Measurements from ENCODE around the gene MRPL16. TPM values are rescaled to one million over a fixed set of nuclear protein-coding genes. Genes with fewer than 3 reads are reported as not detected.
A peak's percentile ranks its signal among the peaks of the same experiment; 100 is the strongest.
"Not testable (repeated sequence)": the region's sequence is repeated elsewhere in the genome, so short reads cannot be mapped to it uniquely, and the experiment has no call there.

The MRPL16 gene
- total RNA-seq, 1 experiment from 2014 or later: 53.4 TPM

DNA sequence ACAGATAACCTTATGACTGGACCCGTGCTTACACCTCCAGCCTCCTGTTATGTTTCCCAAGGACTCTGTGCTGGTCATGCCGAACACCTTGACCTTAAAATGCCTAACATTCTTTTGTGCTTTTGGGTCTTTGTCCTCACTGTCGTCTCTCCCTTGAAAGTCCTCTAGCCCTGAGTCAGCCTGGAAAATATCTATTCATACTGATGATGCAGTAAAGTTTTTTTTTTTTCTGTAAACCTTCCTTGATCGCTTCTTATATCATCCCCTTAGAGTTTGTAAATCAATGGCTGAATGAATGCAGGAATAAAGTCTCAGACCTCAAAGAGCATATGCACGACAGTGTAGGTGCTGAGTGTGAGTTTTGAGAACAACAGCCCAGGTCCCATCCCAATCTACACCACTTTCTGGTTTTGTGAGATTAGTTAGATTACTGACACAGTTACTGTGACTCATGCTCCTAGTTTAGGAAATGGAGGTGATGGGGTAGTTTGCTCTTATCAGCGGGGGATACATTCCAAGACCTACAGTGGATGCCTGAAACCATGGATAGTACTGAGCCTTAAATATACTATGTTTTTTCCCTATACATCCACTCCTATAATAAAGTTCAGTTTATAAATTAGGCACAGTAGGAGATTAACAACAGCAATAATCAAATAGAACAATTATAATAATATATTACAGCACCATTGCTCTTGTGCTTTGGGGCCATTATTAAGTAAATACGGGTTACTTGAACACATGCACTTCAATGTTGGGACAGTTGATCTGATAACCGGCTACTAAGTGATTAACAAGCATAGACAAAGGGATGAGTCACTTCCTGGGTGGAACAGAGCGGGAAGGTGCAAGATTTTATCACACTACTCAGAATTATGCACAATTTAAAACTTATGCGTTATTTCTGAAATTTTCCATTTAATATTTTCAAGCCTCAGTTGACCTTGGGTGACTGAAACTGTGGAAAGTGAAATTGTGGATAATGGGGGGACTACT, 47.2 kb upstream of the MRPL16 start:
- Histone ChIP-seq H3K4me3 (ENCODE audit: low read depth, low read length, poor library complexity, severe bottlenecking) (no peak overlapping the region), H3K4me1 (ENCODE audit: insufficient read depth, low read length, poor library complexity, severe bottlenecking) (peaks cover 9% of the 10 kb centered on the region), H3K36me3 (ENCODE audit: insufficient read depth, low read length, poor library complexity, severe bottlenecking) (no peaks in the 10 kb centered on the region), H3K27me3 (replicated peaks; ENCODE audit: insufficient read depth, low read depth, low read length, poor library complexity) (no peaks in the 10 kb centered on the region), H3K9me3 (ENCODE audit: low read depth, low read length, poor library complexity, severe bottlenecking) (no peaks in the 10 kb centered on the region), H3K27ac (ENCODE audit: low read depth, low read length, poor library complexity, severe bottlenecking) (no peak overlapping the region)
- POLR2A ChIA-PET (ENCODE audit: low non-redundant PET): no interaction called here
- peak; percentile 72 for DNase-seq (ENCODE audit: low spot score)
- CTCF ChIA-PET: no interaction called here
- no TSS peak for BruUV-seq (replicated peaks)
- TF ChIP-seq, protein P1, sequence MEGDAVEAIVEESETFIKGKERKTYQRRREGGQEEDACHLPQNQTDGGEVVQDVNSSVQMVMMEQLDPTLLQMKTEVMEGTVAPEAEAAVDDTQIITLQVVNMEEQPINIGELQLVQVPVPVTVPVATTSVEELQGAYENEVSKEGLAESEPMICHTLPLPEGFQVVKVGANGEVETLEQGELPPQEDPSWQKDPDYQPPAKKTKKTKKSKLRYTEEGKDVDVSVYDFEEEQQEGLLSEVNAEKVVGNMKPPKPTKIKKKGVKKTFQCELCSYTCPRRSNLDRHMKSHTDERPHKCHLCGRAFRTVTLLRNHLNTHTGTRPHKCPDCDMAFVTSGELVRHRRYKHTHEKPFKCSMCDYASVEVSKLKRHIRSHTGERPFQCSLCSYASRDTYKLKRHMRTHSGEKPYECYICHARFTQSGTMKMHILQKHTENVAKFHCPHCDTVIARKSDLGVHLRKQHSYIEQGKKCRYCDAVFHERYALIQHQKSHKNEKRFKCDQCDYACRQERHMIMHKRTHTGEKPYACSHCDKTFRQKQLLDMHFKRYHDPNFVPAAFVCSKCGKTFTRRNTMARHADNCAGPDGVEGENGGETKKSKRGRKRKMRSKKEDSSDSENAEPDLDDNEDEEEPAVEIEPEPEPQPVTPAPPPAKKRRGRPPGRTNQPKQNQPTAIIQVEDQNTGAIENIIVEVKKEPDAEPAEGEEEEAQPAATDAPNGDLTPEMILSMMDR (conservative IDR thresholded peaks at IDR 0.05; ENCODE audit: low read depth, low read length): no peak
- TF ChIP-seq EZH2 (IDR thresholded peaks at IDR 0.05; ENCODE audit: borderline replicate concordance, low read depth, low read length, poor library complexity, severe bottlenecking): no peak
- intact Hi-C loops (cut with micrococcal nuclease; ENCODE audit: unreplicated experiment): no loop called here

DNA sequence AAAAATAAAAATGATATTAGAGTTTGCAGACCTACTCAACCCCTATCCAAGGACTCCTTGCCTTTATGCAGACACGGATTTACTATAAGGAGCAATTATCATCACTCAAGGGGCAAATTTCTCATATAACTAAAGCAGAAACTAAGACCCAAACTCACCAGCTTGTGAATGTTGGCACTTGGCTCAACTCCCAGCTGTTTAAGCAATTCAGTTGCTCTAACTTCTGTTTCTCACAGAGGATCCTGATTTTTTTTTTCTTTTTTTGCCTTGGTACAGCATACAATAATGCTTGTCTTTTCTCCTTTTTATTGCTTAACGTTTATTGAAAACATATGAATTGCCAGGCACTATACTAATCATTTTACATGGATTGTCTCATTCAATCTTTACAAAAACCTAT, 44.3 kb upstream of the MRPL16 start:
- H3K36me3 ChIP-seq (ENCODE audit: insufficient read depth, low read length, poor library complexity, severe bottlenecking): no peaks in the 10 kb centered on the region
- H3K27ac ChIP-seq (ENCODE audit: low read depth, low read length, poor library complexity, severe bottlenecking): no peak overlapping the region
- TF ChIP-seq, protein P1 (conservative IDR thresholded peaks at IDR 0.05; ENCODE audit: low read depth, low read length): no peak
- no peak for TF ChIP-seq EZH2 (IDR thresholded peaks at IDR 0.05; ENCODE audit: borderline replicate concordance, low read depth, low read length, poor library complexity, severe bottlenecking)
- ChIA-PET CTCF (no interaction called here), POLR2A (ENCODE audit: low non-redundant PET) (no interaction called here)
- intact Hi-C loops (cut with micrococcal nuclease; ENCODE audit: unreplicated experiment): no loop called here
- BruUV-seq (replicated peaks): no TSS peak
- H3K4me3 ChIP-seq (ENCODE audit: low read depth, low read length, poor library complexity, severe bottlenecking): no peak overlapping the region
- no peaks in the 10 kb centered on the region for H3K27me3 ChIP-seq (replicated peaks; ENCODE audit: insufficient read depth, low read depth, low read length, poor library complexity)
- H3K4me1 ChIP-seq (ENCODE audit: insufficient read depth, low read length, poor library complexity, severe bottlenecking): peaks cover 9% of the 10 kb centered on the region
- H3K9me3 ChIP-seq (ENCODE audit: low read depth, low read length, poor library complexity, severe bottlenecking): no peaks in the 10 kb centered on the region
- no peak for DNase-seq (ENCODE audit: low spot score)

DNA sequence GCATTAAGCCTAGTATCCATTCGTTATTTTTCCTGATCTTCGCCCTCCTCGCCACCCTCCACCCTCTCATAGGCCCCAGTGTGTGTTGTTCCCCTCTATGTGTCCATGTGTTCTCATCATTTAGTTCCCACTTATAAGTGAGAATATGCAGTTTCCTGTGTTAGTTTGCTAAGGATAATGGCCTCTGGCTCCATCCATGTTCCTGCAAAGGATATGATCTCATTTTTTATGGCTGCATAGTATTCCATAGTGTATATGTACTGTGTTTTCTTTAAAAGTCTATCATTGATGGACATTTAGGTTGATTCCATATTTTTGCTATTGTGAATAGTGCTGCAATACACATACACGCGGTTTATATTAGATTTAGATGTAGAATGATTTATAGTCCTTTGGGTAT, 40.8 kb upstream of the MRPL16 start:
- POLR2A ChIA-PET (ENCODE audit: low non-redundant PET); H3K9me3 ChIP-seq (ENCODE audit: low read depth, low read length, poor library complexity, severe bottlenecking); DNase-seq (ENCODE audit: low spot score); H3K4me3 ChIP-seq (ENCODE audit: low read depth, low read length, poor library complexity, severe bottlenecking); CTCF ChIA-PET; H3K27me3 ChIP-seq (replicated peaks; ENCODE audit: insufficient read depth, low read depth, low read length, poor library complexity); intact Hi-C loops (cut with micrococcal nuclease; ENCODE audit: unreplicated experiment); H3K27ac ChIP-seq (ENCODE audit: low read depth, low read length, poor library complexity, severe bottlenecking); H3K4me1 ChIP-seq (ENCODE audit: insufficient read depth, low read length, poor library complexity, severe bottlenecking); H3K36me3 ChIP-seq (ENCODE audit: insufficient read depth, low read length, poor library complexity, severe bottlenecking); BruUV-seq (replicated peaks): not testable (repeated sequence)

DNA sequence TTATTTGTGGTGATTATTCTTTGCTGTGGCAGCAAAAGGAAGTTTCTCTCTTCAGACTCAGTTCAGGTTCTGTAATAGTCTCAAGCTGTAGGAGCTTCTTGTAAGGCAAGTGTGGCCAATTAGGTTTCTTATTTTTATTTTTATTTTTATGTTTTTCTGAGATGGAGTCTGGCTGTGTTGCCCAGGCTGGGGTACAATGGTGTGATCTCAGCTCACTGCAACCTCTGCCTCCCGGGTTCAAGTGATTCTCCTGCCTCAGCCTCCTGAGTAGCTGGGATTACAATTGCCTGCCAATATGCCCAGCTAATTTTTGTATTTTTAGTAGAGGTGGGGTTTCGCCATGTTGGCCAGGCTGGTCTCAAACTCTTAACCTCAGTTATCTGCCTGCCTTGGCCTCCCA, 39.0 kb upstream of the MRPL16 start:
- BruUV-seq (replicated peaks); H3K4me3 ChIP-seq (ENCODE audit: low read depth, low read length, poor library complexity, severe bottlenecking); CTCF ChIA-PET; H3K4me1 ChIP-seq (ENCODE audit: insufficient read depth, low read length, poor library complexity, severe bottlenecking); H3K27ac ChIP-seq (ENCODE audit: low read depth, low read length, poor library complexity, severe bottlenecking); DNase-seq (ENCODE audit: low spot score); POLR2A ChIA-PET (ENCODE audit: low non-redundant PET); H3K27me3 ChIP-seq (replicated peaks; ENCODE audit: insufficient read depth, low read depth, low read length, poor library complexity); H3K36me3 ChIP-seq (ENCODE audit: insufficient read depth, low read length, poor library complexity, severe bottlenecking); H3K9me3 ChIP-seq (ENCODE audit: low read depth, low read length, poor library complexity, severe bottlenecking); intact Hi-C loops (cut with micrococcal nuclease; ENCODE audit: unreplicated experiment): not testable (repeated sequence)

All from A673 (cell line).